AG04450 (cell line): ENCODE data around the gene CPNE4. TPM values are rescaled to one million over a fixed set of nuclear protein-coding genes. Genes with fewer than 3 reads are reported as not detected.

ENCODE experiments used
- CTCF ChIA-PET: fragments of 300-600, 350-600 bp; formaldehyde crosslinking; extraction: SDS; loops from one replicate; lab custom pipeline; 2022; ENCODE audit warnings: antibody characterized with exemption, inconsistent platforms; lab: Charles Lee
- POLR2A ChIA-PET: fragments of 350-600 bp; formaldehyde crosslinking; extraction: SDS; loops from one replicate; lab custom pipeline; 2021; ENCODE audit warnings: antibody characterized with exemption, inconsistent platforms; lab: Yijun Ruan, JAX
- DNase-seq: peaks from one replicate; pipeline ENCODE4 v3.0.0-alpha.2; 2011; ENCODE audit warnings: low read depth, low spot score
- H3K27ac ChIP-seq: one replicate; pipeline ENCODE4 v1.5.1; 2012; ENCODE audit warnings: low read depth, low read length, control low read depth
- H3K27me3 ChIP-seq: one replicate; pipeline ENCODE4 v1.6.0; 2012; ENCODE audit warnings: low read length; ENCODE audit not compliant: control insufficient read depth, insufficient read depth
- H3K4me3 ChIP-seq: 2 replicates; pipeline ENCODE4 v1.5.1; 2011; ENCODE audit warnings: mild to moderate bottlenecking, low read depth, low read length, control low read depth
- H3K9me3 ChIP-seq: 2 replicates; pipeline ENCODE4 v1.5.1; 2012; ENCODE audit warnings: low read length; ENCODE audit not compliant: control insufficient read depth, insufficient read depth
- CTCF ChIP-seq: IDR thresholded peaks from 2 replicates; pipeline ENCODE4 v1.5.1; 2011; ENCODE audit warnings: low read depth, low read length, control low read depth, inconsistent platforms
- polyA plus RNA-seq: library from polyadenylated mRNA; depleted of rRNA; stranded (reverse); fragments of >200 nt; gene quantifications from 2 replicates; pipeline ENCODE4 v1.2.3, GENCODE V29; 2011

Gene CPNE4
- polyA plus RNA-seq, 1 experiment, result not detected

- ChIA-PET POLR2A (no interaction called here), CTCF (no interaction called here)
- Histone ChIP-seq H3K9me3 (no peaks in the 10 kb centered on the region), H3K27me3 (no peaks in the 10 kb centered on the region), H3K4me3 (no peak overlapping the region), H3K27ac (no peak overlapping the region)
- no peak for TF ChIP-seq CTCF
- DNase-seq, result no peak
Observed at GRCh38 chr3:131553495-131554247, 481.1 kb downstream of the CPNE4 start.

GRCh38 chr3:131551761-131552160 is 483.1 kb downstream of the CPNE4 start:
- no peak for DNase-seq
- H3K4me3 ChIP-seq, result no peak overlapping the region
- no peak for TF ChIP-seq CTCF
- ChIA-PET POLR2A (no interaction called here), CTCF (no interaction called here)
- H3K27me3 ChIP-seq, result no peaks in the 10 kb centered on the region
- no peak overlapping the region for H3K27ac ChIP-seq
- H3K9me3 ChIP-seq, result no peaks in the 10 kb centered on the region

- POLR2A ChIA-PET, result no interaction called here
- no peak for TF ChIP-seq CTCF
- DNase-seq, result no peak
- CTCF ChIA-PET, result no interaction called here
- Histone ChIP-seq H3K4me3 (no peak overlapping the region), H3K27ac (no peak overlapping the region), H3K9me3 (no peaks in the 10 kb centered on the region), H3K27me3 (no peaks in the 10 kb centered on the region)
Observed at GRCh38 chr3:131550562-131551465, 484.0 kb downstream of the CPNE4 start.

- POLR2A ChIA-PET, result no interaction called here
- H3K27me3 ChIP-seq, result no peaks in the 10 kb centered on the region
- no peak overlapping the region for H3K4me3 ChIP-seq
- H3K9me3 ChIP-seq, result no peaks in the 10 kb centered on the region
- CTCF ChIA-PET, result interaction anchor here (0.7 to 1.1 kb wide), 3 partner anchors 246 to 655 kb away, joined by 3 read pairs; partner anchors contain the start of gene ATP2C1
- no peak overlapping the region for H3K27ac ChIP-seq
- TF ChIP-seq CTCF, result peak; percentile 41
- no peak for DNase-seq
Observed at GRCh38 chr3:131549340-131549739, 485.5 kb downstream of the CPNE4 start.
